ENCODE measurements around the gene CERS6.

The CERS6 gene

GRCh38 chr2:168432100-168432499, 24.0 kb upstream of the CERS6 start:
- Histone ChIP-seq H3K9me3 (ENCODE audit: control extremely low read depth in 1 of 5, control insufficient read depth in 4 of 5, insufficient read depth in 2 of 5, low read depth in 1 of 5, low read length in 4 of 5) (peaks cover 0 to 2% (median 0%) of the 10 kb centered on the region in 5 experiments), H3K27ac (ENCODE audit: insufficient read depth in 1 of 2, low read depth in 1 of 2, low read length in 2 of 2, poor library complexity in 1 of 2, severe bottlenecking in 2 of 2) (no peak overlapping the region), H3K4me3 (ENCODE audit: control insufficient read depth in 1 of 7, extremely low read depth in 1 of 7, insufficient read depth in 4 of 7, low read depth in 2 of 7, low read length in 6 of 7) (no peak overlapping the region), H3K36me3 (ENCODE audit: control insufficient read depth in 4 of 4, insufficient read depth in 4 of 4, low read length in 3 of 4) (no peaks in the 10 kb centered on the region), H3K4me1 (ENCODE audit: control extremely low read depth in 1 of 4, control insufficient read depth in 4 of 4, insufficient read depth in 4 of 4, low read length in 3 of 4) (no peaks in the 10 kb centered on the region), H3K27me3 (replicated peaks in 2 of 5; ENCODE audit: control insufficient read depth in 4 of 5, insufficient read depth in 5 of 5, low read length in 4 of 5) (no peaks in the 10 kb centered on the region)
- no peak for DNase-seq
- ChIA-PET POLR2A (no interaction called here), CTCF (interaction anchor here (0.6 to 1.0 kb wide), 2 partner anchors 29 to 35 kb away, joined by 3 read pairs; no protein-coding TSS in a partner anchor)
- no CpG with 5 or more reads among the region's 3 CpGs for WGBS (ENCODE audit: insufficient coverage)

- WGBS (ENCODE audit: insufficient coverage): 100% methylated on average over 1 of the region's 3 CpGs
Measured at GRCh38 chr2:168432565-168433186, 23.4 kb upstream of the CERS6 start.

GRCh38 chr2:168433527-168433926, 22.5 kb upstream of the CERS6 start:
- Histone ChIP-seq H3K27me3 (replicated peaks in 2 of 5; ENCODE audit: control insufficient read depth in 4 of 5, insufficient read depth in 5 of 5, low read length in 4 of 5) (no peaks in the 10 kb centered on the region), H3K36me3 (ENCODE audit: control insufficient read depth in 4 of 4, insufficient read depth in 4 of 4, low read length in 3 of 4) (no peaks in the 10 kb centered on the region), H3K4me1 (ENCODE audit: control extremely low read depth in 1 of 4, control insufficient read depth in 4 of 4, insufficient read depth in 4 of 4, low read length in 3 of 4) (no peaks in the 10 kb centered on the region), H3K9me3 (ENCODE audit: control extremely low read depth in 1 of 5, control insufficient read depth in 4 of 5, insufficient read depth in 2 of 5, low read depth in 1 of 5, low read length in 4 of 5) (peaks cover 0 to 2% (median 0%) of the 10 kb centered on the region in 5 experiments), H3K4me3 (ENCODE audit: control insufficient read depth in 1 of 7, extremely low read depth in 1 of 7, insufficient read depth in 4 of 7, low read depth in 2 of 7, low read length in 6 of 7) (no peak overlapping the region), H3K27ac (ENCODE audit: insufficient read depth in 1 of 2, low read depth in 1 of 2, low read length in 2 of 2, poor library complexity in 1 of 2, severe bottlenecking in 2 of 2) (no peak overlapping the region)
- ChIA-PET POLR2A (no interaction called here), CTCF (no interaction called here)
- no peak for DNase-seq
- no CpG with 5 or more reads among the region's 2 CpGs for WGBS (ENCODE audit: insufficient coverage)

More at GRCh38 chr2:168432565-168433186, 23.4 kb upstream of the CERS6 start:
- ChIA-PET POLR2A (no interaction called here), CTCF (interaction anchor here (0.6 kb wide), 1 partner anchor 29 kb away, joined by 3 read pairs; no protein-coding TSS in a partner anchor)
- H3K4me3 ChIP-seq (ENCODE audit: control insufficient read depth in 1 of 7, extremely low read depth in 1 of 7, insufficient read depth in 4 of 7, low read depth in 2 of 7, low read length in 6 of 7): no peak overlapping the region
- DNase-seq: no peak
- H3K27ac ChIP-seq (ENCODE audit: insufficient read depth in 1 of 2, low read depth in 1 of 2, low read length in 2 of 2, poor library complexity in 1 of 2, severe bottlenecking in 2 of 2): no peak overlapping the region
- no peaks in the 10 kb centered on the region for H3K36me3 ChIP-seq (ENCODE audit: control insufficient read depth in 4 of 4, insufficient read depth in 4 of 4, low read length in 3 of 4)
- peaks cover 0 to 2% (median 0%) of the 10 kb centered on the region in 5 experiments for H3K9me3 ChIP-seq (ENCODE audit: control extremely low read depth in 1 of 5, control insufficient read depth in 4 of 5, insufficient read depth in 2 of 5, low read depth in 1 of 5, low read length in 4 of 5)
- no peaks in the 10 kb centered on the region for H3K27me3 ChIP-seq (replicated peaks in 2 of 5; ENCODE audit: control insufficient read depth in 4 of 5, insufficient read depth in 5 of 5, low read length in 4 of 5)
- no peaks in the 10 kb centered on the region for H3K4me1 ChIP-seq (ENCODE audit: control extremely low read depth in 1 of 4, control insufficient read depth in 4 of 4, insufficient read depth in 4 of 4, low read length in 3 of 4)

GRCh38 chr2:168434146-168434545, 21.9 kb upstream of the CERS6 start:
- H3K27me3 ChIP-seq (replicated peaks in 2 of 5; ENCODE audit: control insufficient read depth in 4 of 5, insufficient read depth in 5 of 5, low read length in 4 of 5): no peaks in the 10 kb centered on the region
- H3K4me3 ChIP-seq (ENCODE audit: control insufficient read depth in 1 of 7, extremely low read depth in 1 of 7, insufficient read depth in 4 of 7, low read depth in 2 of 7, low read length in 6 of 7): no peak overlapping the region
- no peaks in the 10 kb centered on the region for H3K4me1 ChIP-seq (ENCODE audit: control extremely low read depth in 1 of 4, control insufficient read depth in 4 of 4, insufficient read depth in 4 of 4, low read length in 3 of 4)
- H3K9me3 ChIP-seq (ENCODE audit: control extremely low read depth in 1 of 5, control insufficient read depth in 4 of 5, insufficient read depth in 2 of 5, low read depth in 1 of 5, low read length in 4 of 5): no peaks in the 10 kb centered on the region
- ChIA-PET POLR2A (no interaction called here), CTCF (no interaction called here)
- H3K27ac ChIP-seq (ENCODE audit: insufficient read depth in 1 of 2, low read depth in 1 of 2, low read length in 2 of 2, poor library complexity in 1 of 2, severe bottlenecking in 2 of 2): no peak overlapping the region
- H3K36me3 ChIP-seq (ENCODE audit: control insufficient read depth in 4 of 4, insufficient read depth in 4 of 4, low read length in 3 of 4): no peaks in the 10 kb centered on the region
- DNase-seq: peak in 1 of 3 donors; percentile 23
- WGBS (ENCODE audit: insufficient coverage): 100% methylated on average over 1 of the region's 2 CpGs

- no peak for DNase-seq
- Histone ChIP-seq H3K9me3 (ENCODE audit: control extremely low read depth in 1 of 5, control insufficient read depth in 4 of 5, insufficient read depth in 2 of 5, low read depth in 1 of 5, low read length in 4 of 5) (no peaks in the 10 kb centered on the region), H3K27ac (ENCODE audit: insufficient read depth in 1 of 2, low read depth in 1 of 2, low read length in 2 of 2, poor library complexity in 1 of 2, severe bottlenecking in 2 of 2) (no peak overlapping the region), H3K4me1 (ENCODE audit: control extremely low read depth in 1 of 4, control insufficient read depth in 4 of 4, insufficient read depth in 4 of 4, low read length in 3 of 4) (peaks cover 0 to 9% (median 6%) of the 10 kb centered on the region in 4 experiments), H3K4me3 (ENCODE audit: control insufficient read depth in 1 of 7, extremely low read depth in 1 of 7, insufficient read depth in 4 of 7, low read depth in 2 of 7, low read length in 6 of 7) (no peak overlapping the region), H3K36me3 (ENCODE audit: control insufficient read depth in 4 of 4, insufficient read depth in 4 of 4, low read length in 3 of 4) (no peaks in the 10 kb centered on the region), H3K27me3 (replicated peaks in 2 of 5; ENCODE audit: control insufficient read depth in 4 of 5, insufficient read depth in 5 of 5, low read length in 4 of 5) (no peaks in the 10 kb centered on the region)
- ChIA-PET POLR2A (no interaction called here), CTCF (no interaction called here)
Measured at GRCh38 chr2:168436840-168437239, 19.2 kb upstream of the CERS6 start.

GRCh38 chr2:168438553-168438952, 17.5 kb upstream of the CERS6 start:
- 90% methylated on average over 2 of the region's 6 CpGs for WGBS (ENCODE audit: insufficient coverage)
- Histone ChIP-seq H3K27me3 (replicated peaks in 2 of 5; ENCODE audit: control insufficient read depth in 4 of 5, insufficient read depth in 5 of 5, low read length in 4 of 5) (no peaks in the 10 kb centered on the region), H3K4me3 (ENCODE audit: control insufficient read depth in 1 of 7, extremely low read depth in 1 of 7, insufficient read depth in 4 of 7, low read depth in 2 of 7, low read length in 6 of 7) (no peak overlapping the region), H3K9me3 (ENCODE audit: control extremely low read depth in 1 of 5, control insufficient read depth in 4 of 5, insufficient read depth in 2 of 5, low read depth in 1 of 5, low read length in 4 of 5) (no peaks in the 10 kb centered on the region), H3K27ac (ENCODE audit: insufficient read depth in 1 of 2, low read depth in 1 of 2, low read length in 2 of 2, poor library complexity in 1 of 2, severe bottlenecking in 2 of 2) (no peak overlapping the region), H3K4me1 (ENCODE audit: control extremely low read depth in 1 of 4, control insufficient read depth in 4 of 4, insufficient read depth in 4 of 4, low read length in 3 of 4) (peaks cover 0 to 9% (median 6%) of the 10 kb centered on the region in 4 experiments), H3K36me3 (ENCODE audit: control insufficient read depth in 4 of 4, insufficient read depth in 4 of 4, low read length in 3 of 4) (no peaks in the 10 kb centered on the region)
- ChIA-PET CTCF (interaction anchor here (1.6 kb wide), 1 partner anchor 249 kb away, joined by 5 read pairs; no protein-coding TSS in a partner anchor), POLR2A (no interaction called here)
- no peak for DNase-seq

- peak; percentile 14 to 49 (median 47) for DNase-seq
- Histone ChIP-seq H3K9me3 (ENCODE audit: control extremely low read depth in 1 of 5, control insufficient read depth in 4 of 5, insufficient read depth in 2 of 5, low read depth in 1 of 5, low read length in 4 of 5) (peaks cover 0 to 1% (median 0%) of the 10 kb centered on the region in 5 experiments), H3K36me3 (ENCODE audit: control insufficient read depth in 4 of 4, insufficient read depth in 4 of 4, low read length in 3 of 4) (no peaks in the 10 kb centered on the region), H3K4me1 (ENCODE audit: control extremely low read depth in 1 of 4, control insufficient read depth in 4 of 4, insufficient read depth in 4 of 4, low read length in 3 of 4) (peaks cover 0 to 9% (median 6%) of the 10 kb centered on the region in 4 experiments), H3K27ac (ENCODE audit: insufficient read depth in 1 of 2, low read depth in 1 of 2, low read length in 2 of 2, poor library complexity in 1 of 2, severe bottlenecking in 2 of 2) (no peak overlapping the region), H3K4me3 (ENCODE audit: control insufficient read depth in 1 of 7, extremely low read depth in 1 of 7, insufficient read depth in 4 of 7, low read depth in 2 of 7, low read length in 6 of 7) (no peak overlapping the region), H3K27me3 (replicated peaks in 2 of 5; ENCODE audit: control insufficient read depth in 4 of 5, insufficient read depth in 5 of 5, low read length in 4 of 5) (no peaks in the 10 kb centered on the region)
- WGBS (ENCODE audit: insufficient coverage): 0% methylated on average over 3 of the region's 3 CpGs
- CTCF ChIA-PET: interaction anchor here (1.6 kb wide), 1 partner anchor 248 kb away, joined by 5 read pairs; no protein-coding TSS in a partner anchor
- POLR2A ChIA-PET: no interaction called here
Measured at GRCh38 chr2:168439536-168439935, 16.5 kb upstream of the CERS6 start.

All from common myeloid progenitor, CD34-positive (primary cell).